Breast epithelium (tissue), 4 donors: ENCODE measurements around the gene CPNE4. TPM values are rescaled to one million over a fixed set of nuclear protein-coding genes. Genes with fewer than 3 reads are reported as not detected.

Experiments used
- DNase-seq, 2 donors: peaks; one replicate each; pipeline ENCODE4 v3.0.0-alpha.2; 2019; ENCODE audit warnings: low spot score in 2 of 2
- H3K27ac ChIP-seq, 2 donors: fragments of 200-600 bp; sonication (generic) in 1 of 2; one replicate each; pipeline ENCODE4 v1.5.1; 2016 to 2019; ENCODE audit warnings: mild to moderate bottlenecking in 1 of 2
- H3K27me3 ChIP-seq, 2 donors: fragments of 200-600 bp; sonication (generic) in 1 of 2; one replicate each; pipeline versions ENCODE4 v1.5.1 to v1.6.0; 2017 to 2019; ENCODE audit warnings: control low read depth in 1 of 2, mild to moderate bottlenecking in 1 of 2
- H3K36me3 ChIP-seq: fragments of 200-600 bp; one replicate; pipeline ENCODE4 v1.5.1; 2019
- H3K4me1 ChIP-seq, 2 donors: fragments of 200-600 bp; sonication (generic); one replicate each; pipeline ENCODE4 v1.5.1; 2016 to 2019; ENCODE audit warnings: control low read depth in 1 of 2
- H3K4me3 ChIP-seq, 3 donors: fragments of 200-600 bp; sonication (generic); 1 replicate in 2 of 3; 2 replicates in 1 of 3; pipeline ENCODE4 v1.5.1; 2016 to 2019; ENCODE audit warnings: mild to moderate bottlenecking in 3 of 3, moderate library complexity in 2 of 3
- H3K9me3 ChIP-seq, 2 donors: fragments of 200-600 bp; sonication (generic) in 1 of 2; one replicate each; pipeline ENCODE4 v1.5.1; 2016 to 2019; ENCODE audit warnings: control low read depth in 1 of 2
- CTCF ChIP-seq, 3 donors: fragments of 450-650 bp; IDR thresholded peaks; one replicate each; pipeline ENCODE4 v1.5.1; 2016 to 2017; ENCODE audit warnings: antibody characterized with exemption in 3 of 3, mild to moderate bottlenecking in 3 of 3, moderate library complexity in 3 of 3
- POLR2A ChIP-seq: fragments of 450-650 bp; IDR thresholded peaks from one replicate; pipeline ENCODE4 v1.6.1; 2016; ENCODE audit warnings: antibody characterized with exemption, mild to moderate bottlenecking, moderate library complexity
- POLR2AphosphoS5 ChIP-seq, 3 donors: sonication (generic); formaldehyde crosslinking; IDR thresholded peaks; one replicate each; pipeline ENCODE4 v1.6.1; 2017; ENCODE audit warnings: antibody characterized with exemption in 3 of 3
- intact Hi-C: fragments of 100-400 bp; cut with DNase I; formaldehyde crosslinking; loops from one replicate; pipeline ENCODE4 v1.15.1; 2023; ENCODE audit warnings: low total_unique reads
- total RNA-seq, 3 donors: library from RNA; depleted of rRNA; stranded (reverse); fragments of >200 nt; gene quantifications; one replicate each; pipeline ENCODE4 v1.1.0, GENCODE V29; 2016

The CPNE4 gene
- total RNA-seq, 3 donors from 2014 or later: 0.16 TPM; not detected in 2

GRCh38 chr3:131730581-131730980, 304.2 kb downstream of the CPNE4 start:
- H3K9me3 ChIP-seq: no peaks in the 10 kb centered on the region
- no peak overlapping the region for H3K4me3 ChIP-seq
- no peaks in the 10 kb centered on the region for H3K4me1 ChIP-seq
- H3K36me3 ChIP-seq: no peaks in the 10 kb centered on the region
- no peak for DNase-seq
- intact Hi-C loops: no loop called here
- H3K27me3 ChIP-seq: no peaks in the 10 kb centered on the region
- TF ChIP-seq POLR2AphosphoS5 (IDR thresholded peaks at IDR 0.05) (no peak), POLR2A (no peak), CTCF (IDR thresholded peaks at IDR 0.05) (no peak)
- no peak overlapping the region for H3K27ac ChIP-seq

- Histone ChIP-seq H3K27ac (no peak overlapping the region), H3K9me3 (no peaks in the 10 kb centered on the region), H3K4me3 (no peak overlapping the region), H3K27me3 (no peaks in the 10 kb centered on the region), H3K36me3 (no peaks in the 10 kb centered on the region), H3K4me1 (no peaks in the 10 kb centered on the region)
- TF ChIP-seq CTCF (IDR thresholded peaks at IDR 0.05) (no peak), POLR2A (no peak), POLR2AphosphoS5 (IDR thresholded peaks at IDR 0.05) (no peak)
- DNase-seq: no peak
- intact Hi-C loops: no loop called here
Observed at GRCh38 chr3:131729643-131730017, 305.2 kb downstream of the CPNE4 start.

DNA sequence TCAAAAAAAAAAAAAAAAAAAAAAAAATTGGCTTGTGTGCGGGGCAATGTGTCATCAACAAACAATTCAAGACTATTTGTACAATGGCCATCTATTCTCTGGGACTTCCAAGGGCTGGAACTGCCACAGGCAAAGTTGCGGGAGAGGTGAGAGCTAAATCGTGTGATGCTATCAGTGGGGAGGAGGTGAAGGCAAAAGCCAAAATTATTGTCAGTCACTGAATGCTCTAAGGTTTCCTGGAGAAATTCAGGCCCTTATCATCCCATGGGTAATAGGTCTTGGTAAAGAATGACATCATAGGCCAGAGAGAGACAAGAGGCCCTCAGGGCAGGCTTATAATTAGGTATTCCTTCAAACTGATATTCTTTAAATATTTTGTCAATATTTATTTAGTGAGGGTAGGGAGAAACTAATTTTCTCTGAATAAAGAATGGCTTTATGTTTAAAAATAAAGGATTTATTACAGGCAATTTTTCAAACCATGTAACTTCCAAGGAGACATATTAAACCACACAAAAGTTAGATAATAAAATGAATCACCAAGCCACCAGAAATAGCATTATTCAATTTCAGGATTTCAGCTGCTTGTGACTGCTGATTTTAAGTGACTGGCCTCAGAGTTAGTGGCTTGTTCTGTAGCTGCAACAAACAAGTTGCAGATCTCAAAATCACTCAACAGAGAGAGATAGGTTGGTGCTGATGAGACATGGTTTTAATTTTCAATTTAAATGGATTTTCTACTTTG, 305.7 kb downstream of the CPNE4 start:
- Histone ChIP-seq H3K4me3 (no peak overlapping the region), H3K4me1 (no peaks in the 10 kb centered on the region), H3K27me3 (no peaks in the 10 kb centered on the region), H3K36me3 (no peaks in the 10 kb centered on the region), H3K9me3 (no peaks in the 10 kb centered on the region), H3K27ac (no peak overlapping the region)
- TF ChIP-seq POLR2AphosphoS5 (IDR thresholded peaks at IDR 0.05) (no peak), POLR2A (no peak)
- intact Hi-C loops: no loop called here
- no peak for DNase-seq

DNA sequence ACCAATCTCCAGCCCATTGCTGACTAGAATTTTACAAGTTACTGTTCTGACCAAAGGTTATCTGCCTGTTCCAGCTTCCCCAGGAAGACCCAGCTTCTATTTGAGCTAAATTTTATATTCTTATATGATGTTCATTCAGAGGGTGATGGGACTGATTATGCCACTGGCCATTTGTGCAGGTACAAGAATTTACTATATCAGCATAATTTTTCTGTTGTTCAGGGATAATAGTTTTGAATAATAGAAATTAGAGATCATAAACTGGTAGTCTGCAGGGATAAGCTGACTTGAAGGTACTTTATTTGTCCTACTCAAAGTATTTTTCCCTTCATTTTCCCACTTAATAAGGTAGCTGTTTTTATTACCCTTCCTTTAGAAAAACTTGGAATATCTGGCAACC, 309.4 kb downstream of the CPNE4 start:
- H3K9me3 ChIP-seq: no peaks in the 10 kb centered on the region
- no peak for DNase-seq
- no peak overlapping the region for H3K4me3 ChIP-seq
- intact Hi-C loops: no loop called here
- H3K27ac ChIP-seq: no peak overlapping the region
- no peaks in the 10 kb centered on the region for H3K27me3 ChIP-seq
- H3K4me1 ChIP-seq: no peaks in the 10 kb centered on the region
- TF ChIP-seq POLR2A (no peak), POLR2AphosphoS5 (IDR thresholded peaks at IDR 0.05) (no peak), CTCF (IDR thresholded peaks at IDR 0.05) (no peak)
- no peaks in the 10 kb centered on the region for H3K36me3 ChIP-seq

DNA sequence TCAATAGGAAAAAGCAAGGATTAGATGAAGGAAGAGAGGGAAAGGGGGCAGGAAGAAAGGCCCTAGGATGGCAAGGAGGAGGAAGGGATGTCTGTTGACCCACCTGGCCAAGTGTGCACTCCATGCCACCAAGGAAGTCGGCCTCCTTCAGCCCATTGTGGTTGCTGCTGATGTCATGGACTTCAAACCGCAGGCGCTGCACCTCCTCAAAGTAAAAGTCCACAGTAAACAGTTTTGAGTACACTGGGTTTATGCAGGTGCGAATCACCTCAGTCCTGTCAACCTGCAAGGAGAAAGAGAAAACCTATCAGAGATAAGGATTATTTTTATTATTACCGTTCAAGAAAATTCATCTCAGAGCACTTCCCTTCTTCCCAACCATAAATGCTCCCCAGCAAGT, 311.5 kb downstream of the CPNE4 start:
- DNase-seq: no peak
- no peak overlapping the region for H3K4me3 ChIP-seq
- TF ChIP-seq POLR2AphosphoS5 (IDR thresholded peaks at IDR 0.05): no peak
- TF ChIP-seq CTCF (IDR thresholded peaks at IDR 0.05): no peak
- no peak for TF ChIP-seq POLR2A
- H3K27me3 ChIP-seq: no peaks in the 10 kb centered on the region
- H3K9me3 ChIP-seq: no peaks in the 10 kb centered on the region
- intact Hi-C loops: no loop called here
- H3K36me3 ChIP-seq: no peaks in the 10 kb centered on the region
- no peaks in the 10 kb centered on the region for H3K4me1 ChIP-seq
- no peak overlapping the region for H3K27ac ChIP-seq
